GM19025 (cell line): Measurements from ENCODE around the gene NUP37.
"Not testable (repeated sequence)": the region's sequence is repeated elsewhere in the genome, so short reads cannot be mapped to it uniquely, and the experiment has no call there.

Source experiments
- ATAC-seq: cut with Tn5 transposase; IDR thresholded peaks from one replicate; pipeline ENCODE4 v1.9.1; 2021; ENCODE audit warnings: mild to moderate bottlenecking, low read depth, moderate library complexity; ENCODE audit not compliant: unreplicated experiment

NUP37 gene

GRCh38 chr12:102095677-102096263 lies 24.1 kb downstream of the NUP37 start:
- ATAC-seq = no peak

- ATAC-seq = no peak
Observed at GRCh38 chr12:102093319-102093718, 26.6 kb downstream of the NUP37 start.

DNA sequence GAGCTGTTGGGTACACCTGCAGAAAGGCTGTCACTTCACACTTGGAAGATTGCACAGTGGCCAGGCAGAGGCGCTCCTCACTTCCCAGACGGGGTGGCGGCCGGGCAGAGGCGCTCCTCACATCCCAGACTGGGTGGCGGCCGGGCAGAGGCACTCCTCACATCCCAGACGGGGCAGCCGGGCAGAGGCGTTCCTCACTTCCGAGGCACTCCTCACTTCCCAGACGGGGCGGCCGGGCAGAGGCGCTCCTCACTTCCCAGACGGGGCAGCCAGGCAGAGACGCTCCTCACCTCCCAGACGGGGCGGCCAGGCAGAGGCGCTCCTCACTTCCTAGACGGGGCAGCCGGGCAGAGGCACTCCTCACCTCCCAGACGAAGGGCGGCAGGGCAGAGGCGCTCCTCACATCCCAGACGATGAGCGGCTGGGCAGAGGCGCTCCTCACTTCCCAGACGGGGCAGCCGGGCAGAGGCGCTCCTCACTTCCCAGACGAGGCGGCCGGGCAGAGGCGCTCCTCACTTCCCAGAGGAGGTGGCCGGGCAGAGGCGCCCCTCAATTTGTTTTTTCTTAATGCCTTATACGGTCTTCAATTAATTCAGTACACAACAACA lies 30.6 kb downstream of the NUP37 start:
- ATAC-seq = not testable (repeated sequence)

- no peak for ATAC-seq
Observed at GRCh38 chr12:102080842-102081241, 39.1 kb downstream of the NUP37 start.

GRCh38 chr12:102072092-102072491 lies 47.8 kb downstream of the NUP37 start:
- not testable (repeated sequence) for ATAC-seq

- no peak for ATAC-seq
Observed at GRCh38 chr12:102069707-102070106, 50.2 kb downstream of the NUP37 start.

DNA sequence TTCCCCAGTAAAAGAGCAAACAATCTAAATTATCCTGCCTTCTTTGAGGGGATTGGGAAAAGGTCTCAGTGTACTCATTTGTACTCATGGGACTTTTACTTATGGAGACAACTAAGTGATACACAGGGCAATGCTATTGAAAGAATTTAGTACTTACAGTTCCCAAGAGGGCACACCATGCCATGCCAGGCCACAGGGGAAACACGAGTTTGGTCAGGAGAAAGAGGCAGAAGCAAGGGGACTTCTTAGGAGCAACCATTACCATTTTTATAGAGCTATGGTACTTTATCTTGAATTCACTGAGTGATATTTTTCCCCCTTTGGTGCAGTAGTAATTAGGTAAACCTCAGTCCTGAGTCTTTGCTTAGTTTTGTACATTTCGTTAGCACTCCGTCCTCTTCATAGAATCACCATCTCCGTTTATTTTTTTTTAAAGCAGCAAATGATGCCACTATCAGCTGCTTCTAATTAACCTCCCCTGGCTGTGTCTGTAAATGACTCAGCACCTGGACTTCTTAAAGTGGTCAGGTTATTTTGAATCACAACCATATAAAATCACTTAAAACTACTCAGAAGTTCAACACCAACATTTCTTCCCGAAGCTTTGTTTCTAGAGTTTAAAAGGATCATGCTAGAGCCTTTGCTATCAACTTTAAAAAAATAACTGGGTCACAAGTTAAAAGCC lies 52.2 kb downstream of the NUP37 start:
- no peak for ATAC-seq

- ATAC-seq = no peak
Observed at GRCh38 chr12:102064476-102064875, 55.4 kb downstream of the NUP37 start.

GRCh38 chr12:102063069-102063468 lies 56.8 kb downstream of the NUP37 start:
- ATAC-seq = no peak

GRCh38 chr12:102062419-102062806 lies 57.5 kb downstream of the NUP37 start:
- no peak for ATAC-seq

GRCh38 chr12:102061560-102062418 lies 58.1 kb downstream of the NUP37 start, which contains the start of gene WASHC3:
Gene WASHC3, minus strand, starts transcription at chr12:102061991. Its CDS starts 29 bp downstream, at chr12:102061962.
- peak; percentile 96 for ATAC-seq

DNA sequence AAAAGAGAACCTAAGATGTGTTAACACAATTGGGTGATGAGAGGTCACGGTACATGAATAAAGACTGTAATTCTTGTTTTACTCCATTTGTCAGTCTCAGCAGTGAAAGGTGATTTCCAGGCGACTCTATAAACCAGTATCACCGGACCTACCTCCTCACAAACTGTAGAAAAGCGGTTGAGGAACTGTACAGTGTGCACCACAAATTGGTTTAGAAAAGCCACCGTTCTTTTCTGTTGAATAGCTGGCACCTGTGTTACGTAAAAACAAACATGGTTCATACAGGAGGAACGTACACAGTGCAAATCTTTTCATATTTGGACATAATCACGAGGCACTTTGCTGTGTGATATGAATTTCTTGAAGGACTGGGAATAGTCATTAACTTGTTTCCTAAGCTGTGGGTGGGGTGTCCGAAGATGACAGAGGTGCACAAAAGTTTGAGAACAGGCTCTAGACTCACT lies 58.8 kb downstream of the NUP37 start:
- ATAC-seq = peak; percentile 23

DNA sequence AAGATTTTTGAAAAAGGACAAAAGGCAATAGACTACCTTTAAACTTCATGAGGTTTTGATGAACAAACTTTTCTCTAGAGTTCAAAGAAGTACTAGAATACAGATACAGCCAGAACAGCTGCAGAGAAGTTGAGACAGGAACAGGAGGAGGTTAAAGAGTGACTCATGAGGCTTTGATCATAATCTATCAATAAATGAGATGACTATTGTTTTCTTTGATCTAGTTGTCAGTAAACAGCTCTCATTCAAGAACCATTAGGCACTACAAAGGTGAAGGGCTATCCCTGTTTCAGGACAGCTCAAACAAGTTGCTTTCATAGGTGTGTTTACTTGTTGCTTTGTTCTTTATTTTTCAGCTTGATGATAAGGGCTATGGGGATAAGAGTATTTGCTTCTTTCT lies 60.6 kb downstream of the NUP37 start:
- ATAC-seq = no peak

GRCh38 chr12:102054345-102054744 lies 65.6 kb downstream of the NUP37 start:
- no peak for ATAC-seq

DNA sequence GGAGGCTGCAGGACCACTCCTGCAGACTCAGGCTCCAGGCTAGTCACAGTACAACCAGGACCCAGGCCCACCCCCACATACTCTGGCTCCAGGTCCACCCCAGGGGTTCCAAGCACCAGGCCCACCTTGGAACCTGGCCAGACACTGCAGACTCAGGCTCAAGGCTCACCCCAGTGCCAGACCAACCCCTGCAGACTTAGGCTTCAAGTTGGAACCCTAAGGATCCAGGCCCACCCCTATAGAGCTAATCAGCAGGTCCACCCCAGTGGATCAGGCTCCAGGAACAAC lies 66.9 kb downstream of the NUP37 start:
- ATAC-seq = no peak

- ATAC-seq = no peak
Observed at GRCh38 chr12:102052192-102053061, 67.5 kb downstream of the NUP37 start.

GRCh38 chr12:102051431-102051965 lies 68.4 kb downstream of the NUP37 start:
- no peak for ATAC-seq

DNA sequence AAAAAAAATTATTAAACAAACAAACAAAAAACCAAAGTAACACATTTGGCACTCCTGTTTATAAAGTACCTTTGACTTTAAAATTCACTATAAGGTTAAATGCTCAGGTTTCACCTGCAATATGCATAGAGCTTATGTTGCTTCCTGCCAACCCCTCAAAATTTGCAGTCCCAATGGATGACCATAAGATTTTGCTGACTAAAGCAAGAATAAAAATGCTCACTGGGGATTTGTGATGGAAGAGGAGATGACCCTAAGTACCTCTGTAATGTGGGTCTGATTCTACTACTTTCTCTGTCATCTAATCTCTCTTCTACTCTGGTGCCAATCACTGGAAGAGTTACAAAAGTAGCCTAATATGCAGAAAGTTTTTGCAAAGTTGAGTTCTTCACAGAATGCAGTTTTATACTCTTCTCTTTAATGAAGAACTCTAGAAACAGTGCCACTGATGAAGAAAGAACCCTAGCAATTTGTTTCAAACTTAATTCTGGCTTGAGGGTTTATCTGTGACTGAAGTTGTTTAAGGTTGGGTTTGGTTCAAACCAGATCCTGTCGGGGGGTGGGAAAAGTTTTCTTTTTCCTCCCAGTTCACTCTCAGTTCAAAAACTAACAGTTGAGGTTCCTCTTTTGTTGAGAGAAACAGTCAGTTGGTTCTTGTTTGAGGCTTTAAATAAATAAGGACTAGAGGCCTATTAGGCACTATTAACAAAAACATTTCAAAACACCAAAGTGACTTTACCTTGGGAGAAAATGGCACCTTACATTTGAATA lies 69.1 kb downstream of the NUP37 start:
- ATAC-seq = no peak

GRCh38 chr12:102043928-102044327 lies 76.0 kb downstream of the NUP37 start:
- ATAC-seq = peak; percentile 70
